H7 (cell line): Measurements from ENCODE around the gene KCTD12. TPM values are rescaled to one million over a fixed set of nuclear protein-coding genes. Genes with fewer than 3 reads are reported as not detected.
A peak's percentile ranks its signal among the peaks of the same experiment; 100 is the strongest.
"Not testable (repeated sequence)": the region's sequence is repeated elsewhere in the genome, so short reads cannot be mapped to it uniquely, and the experiment has no call there.

Experiments used
- DNase-seq: peaks from one replicate; pipeline ENCODE4 v3.0.0; 2012
- H3K27me3 ChIP-seq: 2 replicates; pipeline ENCODE4 v1.6.0; 2011; ENCODE audit warnings: mild to moderate bottlenecking, low read length; ENCODE audit not compliant: control insufficient read depth, insufficient read depth
- H3K36me3 ChIP-seq: replicated peaks from 2 replicates; pipeline ENCODE4 v1.5.1; 2011; ENCODE audit warnings: low read length; ENCODE audit not compliant: control insufficient read depth, insufficient read depth
- H3K4me3 ChIP-seq: 2 replicates; pipeline ENCODE4 v1.5.1; 2011; ENCODE audit warnings: low read depth, mild to moderate bottlenecking, control low read depth, low read length, moderate library complexity; ENCODE audit not compliant: insufficient read depth
- total RNA-seq: library from RNA; depleted of rRNA; stranded (reverse); fragments of >200 nt; shearing (Covaris generic); gene quantifications from 2 replicates; pipeline ENCODE4 v1.2.3, GENCODE V29; 2014

The KCTD12 gene
- total RNA-seq, 1 experiment from 2014 or later = 3.5 TPM

DNA sequence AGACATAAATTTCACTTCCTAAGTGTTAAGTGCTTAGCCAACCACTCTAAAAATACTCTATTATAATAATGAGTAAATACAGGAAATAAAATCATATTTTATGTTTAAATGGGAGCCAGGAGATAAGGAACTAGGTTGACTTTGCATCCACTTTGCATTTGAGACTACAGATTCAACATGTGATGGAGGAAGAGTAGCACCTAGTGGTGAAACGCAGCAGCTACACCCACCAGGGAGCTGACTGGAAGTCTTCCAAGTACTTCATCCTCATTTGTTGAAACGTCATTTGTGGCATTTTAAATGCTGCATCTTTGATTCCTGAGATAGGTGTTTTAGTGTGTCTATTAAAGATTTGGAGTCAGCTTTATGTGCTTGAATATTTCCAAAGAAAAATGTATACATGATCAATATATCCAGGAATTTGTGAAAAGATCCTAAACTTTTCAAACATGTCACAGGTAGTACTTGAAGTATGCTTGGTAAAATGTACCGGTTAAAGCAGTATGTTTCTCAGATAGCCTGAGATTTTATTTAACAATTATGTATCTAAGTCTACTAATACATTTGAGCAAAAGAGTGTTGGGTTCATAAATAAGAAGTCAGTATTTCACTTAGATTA lies 17.4 kb upstream of the KCTD12 start:
- H3K36me3 ChIP-seq = no peaks in the 10 kb centered on the region
- no peak overlapping the region for H3K4me3 ChIP-seq
- no peaks in the 10 kb centered on the region for H3K27me3 ChIP-seq
- peak; percentile 61 for DNase-seq

DNA sequence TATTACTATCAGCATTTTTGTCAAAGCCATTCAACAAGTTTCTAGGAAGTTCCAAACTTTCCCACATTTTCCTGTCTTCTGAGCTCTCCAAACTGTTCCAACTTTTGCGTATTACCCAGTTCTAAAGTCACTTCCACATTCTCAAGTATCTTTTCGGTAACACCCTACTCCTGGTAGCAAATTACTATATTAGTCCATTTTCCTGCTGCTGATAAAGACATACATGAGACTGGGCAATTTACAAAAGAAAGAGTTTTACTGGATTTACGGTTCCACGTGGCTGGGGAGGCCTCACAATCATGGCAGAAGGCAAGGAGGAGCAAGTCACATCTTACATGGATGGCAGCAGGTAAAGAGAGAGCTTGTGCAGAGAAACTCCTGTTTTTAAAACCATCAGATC lies 12.9 kb upstream of the KCTD12 start:
- not testable (repeated sequence) for DNase-seq, H3K36me3 ChIP-seq, H3K27me3 ChIP-seq, H3K4me3 ChIP-seq

DNA sequence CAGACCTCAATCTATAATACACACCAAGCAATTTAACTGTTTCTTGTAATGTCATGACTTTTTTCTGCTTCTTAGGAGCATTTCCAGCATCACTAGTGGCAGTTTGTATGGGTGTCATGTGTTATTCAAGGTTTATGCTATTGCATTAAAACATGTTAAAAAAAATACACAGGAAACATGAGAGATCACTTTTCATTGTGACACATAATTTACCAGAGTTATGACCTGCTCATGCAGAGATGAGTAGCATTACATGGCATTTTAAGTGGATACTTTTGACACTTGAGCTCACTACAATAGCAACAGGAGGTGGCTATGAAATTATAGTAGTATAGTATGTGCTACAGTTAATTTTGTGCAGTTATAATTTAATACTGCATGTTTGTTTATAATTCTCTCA lies 11.0 kb upstream of the KCTD12 start:
- DNase-seq, H3K27me3 ChIP-seq, H3K36me3 ChIP-seq, H3K4me3 ChIP-seq: not testable (repeated sequence)

DNA sequence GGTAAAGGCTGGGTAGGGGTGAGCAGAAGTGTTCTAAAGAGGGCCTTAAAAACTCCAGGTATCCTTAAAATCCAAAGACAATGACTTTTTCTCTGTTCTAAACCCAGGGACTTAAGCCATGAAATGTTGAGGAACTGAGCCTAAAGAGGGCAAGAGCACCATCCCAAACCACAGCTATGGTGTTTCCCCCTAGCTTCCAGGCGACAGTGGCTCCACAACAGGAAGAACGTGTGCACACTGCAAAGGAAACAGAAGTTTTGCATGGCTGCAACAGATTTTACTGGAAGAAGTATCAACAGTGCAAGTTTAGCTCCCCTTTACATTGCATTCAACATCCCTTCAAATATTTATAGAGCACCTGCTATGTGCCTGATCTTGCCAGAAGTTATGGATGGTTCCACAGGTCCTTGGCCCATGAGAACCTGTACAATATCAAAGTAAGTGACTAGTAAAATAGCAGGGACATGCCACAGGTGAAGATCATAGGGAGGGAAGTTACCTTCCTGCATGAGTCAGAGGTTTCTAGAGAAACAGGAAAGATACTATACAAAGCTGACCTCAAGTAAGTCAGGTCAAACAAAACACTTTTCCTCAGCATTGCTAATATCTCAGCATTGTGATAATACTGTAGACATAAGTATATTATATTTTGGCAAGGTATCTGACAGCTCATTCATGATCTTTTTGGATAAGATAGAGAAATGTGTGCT lies 8.4 kb upstream of the KCTD12 start:
- no peak for DNase-seq
- no peak overlapping the region for H3K4me3 ChIP-seq
- H3K27me3 ChIP-seq = peaks cover 4% of the 10 kb centered on the region; the same call in 1 of the 2 replicates
- no peaks in the 10 kb centered on the region for H3K36me3 ChIP-seq

DNA sequence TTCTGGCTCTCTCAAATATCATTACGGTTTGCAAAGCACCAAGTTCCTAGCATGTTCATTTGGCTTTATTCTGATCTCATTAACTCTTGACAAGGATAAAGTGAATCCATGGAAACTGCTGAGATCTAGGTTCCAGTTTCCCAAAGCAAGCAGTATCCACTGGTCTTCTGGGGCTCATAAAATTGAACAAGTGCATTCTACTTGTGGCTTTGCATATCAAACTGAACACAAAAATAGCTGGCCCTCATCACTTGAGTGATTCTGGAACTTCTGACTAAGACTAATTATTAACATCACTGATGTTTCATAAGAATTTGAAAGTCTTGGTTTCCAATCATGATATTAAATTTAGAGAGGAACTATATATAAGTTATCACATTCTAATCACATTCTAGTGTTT lies 6.3 kb upstream of the KCTD12 start:
- Histone ChIP-seq H3K4me3 (no peak overlapping the region), H3K36me3 (no peaks in the 10 kb centered on the region), H3K27me3 (peaks cover 19% of the 10 kb centered on the region)
- no peak for DNase-seq

DNA sequence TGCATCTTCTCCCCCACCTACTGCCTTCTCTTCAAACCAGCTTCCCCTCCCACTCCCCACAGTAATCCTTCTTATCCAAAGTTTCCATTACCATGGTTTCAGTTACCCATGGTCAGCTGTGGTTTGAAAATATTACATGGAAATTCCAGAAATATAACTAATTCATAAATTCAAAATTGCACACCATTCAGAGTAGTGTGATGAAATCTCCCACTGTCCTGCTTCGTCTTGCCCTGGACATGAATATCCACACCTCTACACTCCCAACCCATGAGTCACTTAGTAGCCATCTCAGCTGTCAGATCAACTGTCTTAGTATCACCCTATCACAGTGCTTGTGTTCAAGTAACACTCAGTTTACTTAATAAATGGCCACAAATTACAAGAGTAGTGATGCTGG lies 3.8 kb upstream of the KCTD12 start:
- Histone ChIP-seq H3K4me3 (no peak overlapping the region), H3K27me3 (peaks cover 40% of the 10 kb centered on the region), H3K36me3 (no peaks in the 10 kb centered on the region)
- no peak for DNase-seq

DNA sequence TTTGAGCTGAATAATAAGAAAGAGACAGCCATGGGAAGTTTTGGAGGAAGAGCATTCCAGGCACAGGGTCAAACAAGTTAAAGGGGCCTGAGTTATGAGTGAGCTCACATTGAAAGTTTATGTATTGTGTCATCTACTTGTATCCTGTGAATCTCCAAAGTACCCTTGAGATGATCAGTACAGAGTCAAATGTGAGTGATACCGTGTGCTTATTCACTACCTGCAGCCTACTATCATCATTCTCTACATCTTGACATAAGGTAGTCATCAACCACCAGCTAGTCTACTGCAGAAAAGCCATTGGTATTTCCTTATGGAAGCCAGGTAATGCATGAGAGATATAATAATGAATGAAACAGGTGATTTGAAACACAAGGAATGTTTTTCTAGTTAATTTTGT lies 3.0 kb upstream of the KCTD12 start:
- Histone ChIP-seq H3K36me3 (no peaks in the 10 kb centered on the region), H3K4me3 (no peak overlapping the region), H3K27me3 (peaks cover 48% of the 10 kb centered on the region)
- no peak for DNase-seq

DNA sequence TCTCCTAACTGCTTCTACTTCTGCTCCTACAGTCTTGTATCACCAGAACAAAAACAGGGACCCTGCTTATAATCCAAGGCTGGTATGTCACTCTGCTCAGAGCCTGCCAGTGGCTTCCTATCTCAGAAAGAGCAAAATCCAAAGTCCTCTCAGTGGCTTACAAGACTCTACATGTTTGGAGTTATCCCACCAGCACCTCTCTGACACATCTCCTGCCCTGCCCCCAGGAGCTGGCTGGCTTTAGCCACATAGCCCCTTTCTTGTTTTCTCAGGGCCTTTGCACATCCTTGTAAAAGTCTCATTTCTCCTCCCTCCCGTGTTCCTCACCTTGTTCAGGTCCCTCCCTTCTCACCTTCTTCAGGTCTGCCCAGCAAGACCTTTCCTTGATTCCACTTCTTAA lies 2.2 kb upstream of the KCTD12 start:
- H3K4me3 ChIP-seq = no peak overlapping the region
- no peaks in the 10 kb centered on the region for H3K36me3 ChIP-seq
- H3K27me3 ChIP-seq = peaks cover 50% of the 10 kb centered on the region
- DNase-seq = no peak

DNA sequence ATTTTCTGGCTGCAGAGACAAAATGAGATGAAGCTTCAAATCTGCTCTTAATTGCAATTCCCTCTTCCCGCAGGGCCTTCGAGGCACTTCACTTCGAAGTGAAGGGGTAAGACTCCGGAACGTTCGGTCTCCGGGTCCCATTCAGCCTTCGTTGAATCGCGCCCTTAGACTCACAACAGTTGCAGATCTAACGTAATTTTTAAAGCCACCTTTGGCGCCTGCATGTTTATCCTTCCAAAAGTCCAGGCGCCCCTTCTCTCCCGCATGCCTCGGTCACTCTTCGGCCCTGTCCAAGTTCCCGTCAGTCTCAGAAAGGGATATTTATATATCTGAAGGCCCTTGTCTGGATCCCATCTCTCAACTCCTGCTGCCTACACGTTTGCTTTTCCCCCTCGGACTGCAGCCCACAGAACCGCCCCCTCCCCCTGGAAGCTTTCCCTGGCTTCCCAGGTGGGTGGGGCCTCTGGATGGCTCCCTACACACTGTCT lies 915 bp upstream of the KCTD12 start:
- peak; percentile 39 for DNase-seq
- H3K4me3 ChIP-seq = peak overlapping the region; percentile 59
- H3K36me3 ChIP-seq = no peaks in the 10 kb centered on the region
- peaks cover 50% of the 10 kb centered on the region for H3K27me3 ChIP-seq

DNA sequence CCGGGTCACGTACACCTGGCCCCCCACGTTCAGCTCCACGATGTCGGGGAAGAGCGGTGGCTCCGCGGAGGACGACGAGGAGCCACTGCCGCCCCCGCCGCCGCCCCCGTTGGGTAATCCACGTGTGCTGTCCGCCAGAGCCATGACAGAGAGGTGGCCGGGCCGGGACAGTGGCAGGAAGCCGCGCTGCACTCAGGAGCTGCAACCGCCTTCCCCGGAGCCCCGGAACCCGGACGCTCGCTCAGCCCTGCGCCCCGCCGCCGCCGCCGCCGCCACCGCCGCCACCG lies 257 bp downstream of the KCTD12 start:
- Histone ChIP-seq H3K36me3 (no peaks in the 10 kb centered on the region), H3K27me3 (peaks cover 50% of the 10 kb centered on the region), H3K4me3 (peak overlapping the region; percentile 59)
- DNase-seq = no peak

DNA sequence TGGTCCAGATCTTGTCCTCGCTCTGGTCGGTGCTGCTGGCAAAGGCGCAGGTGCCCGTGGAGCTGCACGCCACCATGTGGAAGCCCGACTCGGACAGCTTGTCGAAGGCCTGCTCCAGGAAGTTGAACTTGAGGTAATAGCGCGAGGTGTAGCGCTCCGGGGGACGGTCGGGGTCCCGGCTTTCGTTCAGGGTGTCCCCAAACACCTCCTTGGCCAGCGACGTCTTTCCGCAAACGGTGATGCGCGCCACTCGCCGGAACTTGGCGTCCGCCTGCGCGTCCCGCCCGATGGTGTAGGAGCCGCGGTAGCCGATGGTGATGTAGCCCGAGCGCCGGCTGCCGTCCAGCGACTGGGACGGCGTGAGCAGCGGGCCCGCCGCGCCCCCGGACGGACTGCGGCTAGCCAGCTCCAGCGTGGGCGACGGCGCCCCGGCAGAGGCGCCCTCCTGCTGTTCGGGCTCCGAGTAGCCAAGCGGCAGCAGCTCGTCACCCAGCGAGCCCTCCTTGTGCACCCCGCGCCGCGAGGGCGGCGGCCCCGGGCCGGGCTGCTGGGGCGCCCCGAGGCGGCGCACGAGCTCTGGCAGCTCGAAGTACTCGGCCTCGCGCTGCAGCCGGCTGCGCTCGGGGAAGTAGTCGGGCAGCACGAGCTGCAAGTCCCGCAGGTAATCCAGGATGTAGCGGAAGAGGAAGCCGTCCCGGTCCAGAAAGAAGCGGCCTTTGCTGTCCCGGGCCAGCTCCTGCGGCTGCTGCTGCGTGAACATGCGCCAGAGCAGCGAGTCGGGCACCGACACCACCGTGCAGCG lies 801 bp downstream of the KCTD12 start:
- H3K4me3 ChIP-seq = peak overlapping the region; percentile 59
- H3K27me3 ChIP-seq = peaks cover 48% of the 10 kb centered on the region
- peak; percentile 72 for DNase-seq
- H3K36me3 ChIP-seq = no peaks in the 10 kb centered on the region

DNA sequence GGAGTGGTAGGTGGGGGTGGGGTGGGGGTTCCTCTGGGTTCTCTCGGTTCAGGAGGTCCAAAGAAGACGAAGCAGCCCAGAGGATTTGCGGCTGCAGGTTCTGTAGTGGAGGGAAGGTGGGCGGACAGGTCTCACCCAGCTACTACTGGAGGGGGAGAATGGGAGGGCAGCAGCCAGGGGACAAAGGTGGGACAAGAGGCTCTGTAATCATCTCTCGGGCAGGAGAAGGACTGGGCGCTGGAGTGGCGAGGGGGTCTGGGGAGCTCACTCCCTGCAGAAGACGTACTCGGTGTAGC lies 1.4 kb downstream of the KCTD12 start:
- peaks cover 47% of the 10 kb centered on the region for H3K27me3 ChIP-seq
- DNase-seq = peak; percentile 10
- H3K36me3 ChIP-seq = no peaks in the 10 kb centered on the region
- peak overlapping the region; percentile 59 for H3K4me3 ChIP-seq

DNA sequence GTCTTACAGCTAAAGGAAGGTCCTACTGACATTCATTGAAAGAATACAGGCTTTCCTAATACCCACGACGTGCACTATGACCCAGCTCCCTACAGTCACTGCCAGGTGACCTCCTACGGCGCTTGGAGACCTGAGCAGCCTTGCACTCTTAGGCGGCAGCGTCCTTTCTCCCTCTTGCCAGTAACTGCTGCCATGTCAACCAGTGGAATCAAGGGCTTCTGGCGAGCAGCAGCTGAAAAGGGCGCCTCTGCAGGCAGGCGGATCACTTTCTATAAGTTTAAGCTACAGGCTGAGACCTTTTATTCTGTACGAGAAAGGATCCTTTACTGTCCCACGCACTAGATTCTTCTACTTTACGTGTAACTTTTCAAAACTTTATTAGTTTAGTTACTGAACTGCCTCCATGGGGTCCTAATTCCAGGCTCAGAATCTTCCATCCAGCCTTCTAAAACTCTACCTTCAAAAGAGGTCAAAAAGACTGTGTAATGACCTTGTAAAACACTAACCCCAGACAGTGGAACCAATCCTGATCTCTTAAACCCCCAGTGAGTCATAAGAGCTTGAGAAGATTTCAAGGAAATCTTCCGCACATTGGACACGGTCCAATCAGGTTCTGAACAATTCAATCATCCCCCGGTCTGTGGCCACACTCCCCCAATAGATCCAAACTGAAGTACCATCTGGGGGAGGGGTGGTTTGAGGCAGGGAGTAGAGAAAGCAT lies 1.9 kb downstream of the KCTD12 start:
- peak overlapping the region; percentile 59; the same call in 1 of the 2 replicates for H3K4me3 ChIP-seq
- H3K27me3 ChIP-seq = peaks cover 46% of the 10 kb centered on the region
- H3K36me3 ChIP-seq = no peaks in the 10 kb centered on the region
- peak; percentile 53 for DNase-seq

DNA sequence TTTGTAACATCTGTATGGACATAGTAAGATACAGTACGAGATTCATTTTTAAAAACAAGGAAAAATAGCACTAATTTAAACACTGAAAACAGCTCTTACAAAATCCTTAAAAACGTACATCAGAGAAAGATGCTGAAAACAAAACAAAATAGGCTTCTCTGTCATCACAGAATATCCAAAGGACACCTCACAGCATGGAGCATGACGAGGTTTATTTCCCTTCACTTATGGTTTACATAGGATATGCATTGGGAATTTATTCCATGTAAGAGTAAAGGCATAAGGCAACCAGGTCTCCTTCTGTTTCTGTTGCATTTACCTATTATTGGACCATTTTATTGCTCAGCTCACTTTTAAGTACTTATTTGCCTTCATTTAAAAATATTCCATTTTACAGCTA lies 3.0 kb downstream of the KCTD12 start:
- Histone ChIP-seq H3K36me3 (no peaks in the 10 kb centered on the region), H3K4me3 (no peak overlapping the region), H3K27me3 (peaks cover 39% of the 10 kb centered on the region)
- no peak for DNase-seq
